GM18502 (cell line): ENCODE data around the gene BAIAP2.

ENCODE experiments used
- ATAC-seq: cut with Tn5 transposase; IDR thresholded peaks from one replicate; pipeline ENCODE4 v1.9.1; 2021; ENCODE audit warnings: mild to moderate bottlenecking; ENCODE audit not compliant: unreplicated experiment, poor library complexity

BAIAP2 gene

DNA sequence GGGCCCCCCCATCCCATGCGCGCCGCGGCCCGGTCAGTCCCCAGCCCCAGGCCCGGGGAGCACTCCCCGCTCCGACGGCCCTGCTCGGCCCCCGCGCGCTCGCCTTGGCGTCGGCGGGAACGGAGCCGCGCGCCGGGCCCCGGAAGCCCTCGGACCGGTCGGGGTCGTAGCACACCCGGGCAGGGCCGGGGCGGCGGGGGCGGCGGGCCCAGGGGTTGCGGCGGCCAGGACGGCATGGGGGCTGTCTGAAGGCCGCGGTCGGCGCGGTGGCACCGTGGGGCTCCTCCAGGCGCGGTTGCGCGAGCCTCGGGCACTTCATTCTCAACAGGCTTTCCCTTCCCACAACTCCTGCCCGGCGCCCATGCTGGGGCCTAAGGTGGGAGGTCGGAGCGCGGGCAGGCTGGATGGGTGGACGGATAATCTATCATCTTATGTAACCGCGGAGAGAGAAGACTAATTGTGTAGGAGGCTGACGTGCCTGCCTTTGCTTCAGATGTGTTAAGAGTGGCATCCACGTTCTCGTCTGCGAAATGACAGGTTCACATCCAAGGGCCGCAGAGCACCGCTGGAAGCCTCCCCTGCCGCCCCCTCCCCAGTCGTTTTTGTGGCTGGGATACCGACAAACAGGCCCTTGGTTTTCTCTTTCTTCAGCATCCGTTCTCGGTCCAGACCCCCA, 708 bp downstream of the BAIAP2 start:
- no peak for ATAC-seq

DNA sequence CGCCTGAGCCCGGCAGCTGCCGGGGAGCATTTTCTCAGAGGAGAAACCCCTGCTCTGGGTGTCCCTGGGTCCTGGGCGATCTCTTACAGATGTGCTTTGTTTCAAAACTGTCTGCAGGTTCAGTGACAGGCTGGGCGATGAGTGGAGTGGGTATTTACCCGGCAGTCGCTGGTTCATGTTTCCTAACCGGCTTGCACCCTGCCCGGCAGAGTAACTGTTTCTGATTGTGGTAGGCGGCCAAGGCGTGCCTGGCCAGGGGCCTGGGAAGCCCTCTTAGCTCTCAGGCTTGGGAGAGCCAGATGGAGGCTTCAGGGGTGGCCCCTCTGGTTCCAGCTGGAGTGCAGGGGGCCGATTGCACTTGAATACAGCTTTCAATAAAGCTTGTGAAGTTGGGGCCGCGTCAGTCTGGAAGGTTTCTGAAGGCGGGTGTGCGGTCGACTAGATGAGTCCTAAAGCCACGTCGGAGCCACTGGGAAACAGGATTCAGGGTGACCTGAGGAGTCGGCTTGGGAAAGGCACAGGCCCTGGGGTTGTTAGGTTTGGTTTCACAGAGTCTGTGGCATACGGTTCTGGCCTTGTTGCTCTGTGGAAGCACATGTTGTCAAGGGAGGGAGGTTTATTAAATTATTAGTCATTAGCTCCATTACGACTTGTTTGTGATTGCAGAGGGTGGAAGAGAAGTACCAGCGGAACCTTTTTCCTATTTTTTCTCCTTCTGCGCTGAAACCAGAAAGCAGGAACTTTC, 1.4 kb downstream of the BAIAP2 start:
- ATAC-seq: no peak

DNA sequence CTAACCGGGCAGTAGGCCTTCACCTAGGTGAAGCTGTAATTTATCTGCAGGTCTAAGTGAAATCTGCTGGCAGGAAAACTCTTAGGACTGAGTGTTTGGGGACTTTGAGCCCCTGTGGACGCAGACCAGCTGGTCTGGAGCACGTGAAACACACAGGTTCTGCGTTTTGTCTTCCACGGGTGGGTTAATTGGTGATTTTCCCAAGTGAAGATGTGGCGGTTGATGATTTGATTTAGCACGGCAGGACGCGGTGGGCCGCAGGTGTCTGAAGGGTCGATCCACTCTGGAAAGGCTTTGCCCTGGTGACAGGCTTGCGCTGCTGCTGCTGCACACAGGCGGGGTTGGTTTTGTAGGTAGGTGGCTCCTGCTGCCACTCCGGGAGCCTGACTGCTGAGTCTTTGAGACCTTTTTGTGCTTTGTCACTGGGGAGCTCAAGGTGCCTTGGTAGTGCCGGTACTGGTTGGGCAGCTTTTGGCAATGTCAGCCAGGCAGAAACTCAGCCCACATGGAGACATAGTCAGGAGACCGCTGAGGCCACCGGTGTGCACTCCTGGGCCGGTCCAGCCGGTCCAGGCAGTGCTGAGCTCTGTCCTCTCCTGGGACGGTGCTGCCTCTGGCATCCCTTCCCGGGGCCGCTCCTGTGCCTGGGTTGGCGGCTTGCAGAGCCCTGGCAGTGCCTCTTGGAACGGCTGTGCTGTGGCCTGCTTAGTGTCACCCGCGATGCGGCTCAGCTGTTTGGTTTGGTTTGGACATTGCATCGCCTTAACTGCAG, 2.3 kb downstream of the BAIAP2 start:
- no peak for ATAC-seq

DNA sequence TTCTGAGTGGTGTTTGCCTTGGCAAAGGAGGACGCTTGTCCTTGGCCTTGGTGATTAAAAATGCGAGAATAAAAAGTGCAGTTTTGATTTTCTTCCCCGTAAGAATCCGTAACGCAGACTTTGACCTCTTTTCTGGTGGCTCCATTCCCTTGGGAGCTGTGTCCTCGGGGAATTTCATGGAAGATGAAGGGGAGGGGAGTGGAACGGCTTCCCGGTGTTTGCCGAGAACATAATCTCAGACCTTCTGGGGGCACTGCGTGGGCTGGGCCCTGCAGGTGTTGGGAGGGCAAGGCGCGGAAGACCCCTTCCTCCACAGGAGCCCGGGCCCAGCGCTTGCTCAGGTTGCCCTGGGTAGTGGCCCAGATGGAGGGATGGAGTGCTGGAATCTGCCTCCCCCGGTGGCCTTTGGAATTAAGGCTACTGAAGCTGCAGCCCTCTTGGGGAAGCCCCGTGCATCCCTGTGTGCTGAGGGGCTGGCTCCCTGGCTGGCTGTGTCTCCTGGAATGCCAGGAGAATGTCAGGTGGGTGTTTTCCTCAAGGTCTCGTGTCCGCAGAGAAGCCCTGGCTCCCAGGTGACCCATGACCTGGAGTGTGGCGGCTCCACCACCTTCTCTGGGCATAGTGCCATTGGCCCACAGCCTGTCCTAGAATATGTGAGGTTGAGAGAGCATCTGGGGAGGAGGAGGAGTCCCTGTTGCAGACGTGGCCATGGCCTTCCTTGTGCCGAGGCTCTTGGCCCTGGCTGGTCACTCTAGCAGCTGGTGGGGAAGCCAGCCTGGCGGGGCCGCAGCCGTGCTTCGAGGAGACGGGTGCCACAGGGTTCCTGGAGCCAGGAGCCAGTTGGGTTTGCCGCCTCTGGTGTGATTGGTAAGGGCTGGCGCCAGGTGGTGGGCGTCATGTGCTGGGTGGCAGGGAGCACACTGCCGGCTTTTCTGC, 3.1 kb downstream of the BAIAP2 start:
- no peak for ATAC-seq

DNA sequence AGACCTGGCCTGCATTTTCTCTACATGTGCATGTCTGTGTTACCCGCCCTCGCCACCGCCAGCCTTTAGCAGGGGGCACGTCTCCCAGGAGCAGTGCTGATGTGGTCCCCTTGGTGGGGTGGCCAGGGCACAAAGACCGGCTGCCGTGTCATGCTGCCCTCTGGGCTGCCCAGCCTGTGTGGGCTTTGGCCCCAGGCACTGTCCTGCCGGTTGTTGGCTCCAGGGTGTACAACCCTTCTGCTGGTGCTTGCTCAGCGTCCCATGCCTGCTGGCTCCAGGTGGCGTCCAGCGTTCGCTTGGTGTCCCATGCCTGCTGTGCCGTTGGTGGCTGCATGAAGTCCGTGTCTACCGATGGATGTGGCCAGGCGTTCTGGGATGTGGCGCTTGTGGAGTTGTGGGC, 4.1 kb downstream of the BAIAP2 start:
- ATAC-seq: no peak

DNA sequence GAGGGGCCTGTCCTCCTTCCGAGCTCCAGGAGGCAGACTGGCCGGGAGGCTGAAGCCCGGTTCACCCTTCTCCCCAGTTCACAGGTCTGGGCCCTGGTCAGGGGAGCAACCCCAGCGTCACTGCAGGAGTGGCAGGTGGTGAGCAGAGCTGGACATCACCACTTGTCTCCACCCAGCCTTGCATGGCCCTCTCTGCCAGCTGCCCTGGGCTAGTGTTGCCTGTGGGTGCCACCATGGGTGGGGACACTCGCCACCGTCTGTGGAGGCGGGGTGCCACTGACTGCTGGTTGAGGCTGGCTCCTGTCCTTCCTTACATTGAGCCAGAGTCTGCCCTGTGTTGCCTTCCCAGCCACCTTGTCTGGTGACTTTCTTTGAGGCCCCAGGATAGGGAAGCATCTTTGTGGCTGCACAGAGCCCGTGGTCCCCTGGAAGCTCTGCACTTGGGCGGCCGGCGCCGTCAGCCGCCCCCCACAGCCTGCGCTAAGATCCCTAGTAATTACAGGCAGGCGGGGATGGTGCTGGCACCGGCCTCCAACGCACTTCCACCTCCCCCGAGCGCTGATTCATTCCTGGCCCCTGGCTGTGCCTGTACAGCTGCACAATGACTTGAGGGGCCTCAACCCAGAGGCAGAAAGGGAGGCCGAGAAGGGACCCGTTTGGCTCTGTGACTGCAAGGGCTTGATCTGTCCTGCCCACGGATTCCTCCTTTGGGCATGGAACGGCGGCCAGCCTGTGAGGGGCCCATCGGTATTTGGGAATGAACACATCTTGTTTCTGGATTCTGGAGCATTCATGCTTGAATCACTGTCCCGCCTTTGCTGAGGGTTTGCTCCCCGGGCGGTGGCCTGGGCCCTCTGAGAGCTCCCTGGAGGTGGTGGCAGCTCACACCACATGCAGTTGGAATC, 5.2 kb downstream of the BAIAP2 start:
- no peak for ATAC-seq

DNA sequence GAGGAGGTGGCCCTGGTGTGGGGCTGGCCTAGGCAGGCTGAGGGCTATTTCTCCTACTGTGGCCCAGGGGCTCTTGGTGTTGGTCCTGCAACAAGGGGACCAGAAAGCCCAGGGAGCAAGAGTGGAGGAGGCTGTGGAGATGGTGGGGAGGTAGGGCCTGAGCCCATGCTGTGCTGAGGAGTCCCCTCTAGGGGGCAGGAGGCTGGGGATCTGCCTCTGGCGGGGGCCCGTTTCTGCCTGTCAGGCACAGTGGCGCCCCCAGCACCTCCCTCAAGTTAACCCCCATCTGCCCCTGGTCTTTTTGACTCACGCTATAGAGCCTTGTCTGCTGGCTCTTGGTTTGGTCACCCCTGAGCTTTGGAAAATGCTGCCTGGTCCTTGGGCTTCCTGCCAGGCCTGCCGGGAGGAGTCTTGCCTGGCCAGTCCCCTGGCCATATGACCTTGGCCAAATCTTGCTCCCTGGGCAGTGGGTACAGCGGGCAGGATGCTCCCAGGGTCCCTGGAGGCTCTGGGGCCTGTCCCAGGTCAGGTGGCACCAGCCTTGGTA, 5.9 kb downstream of the BAIAP2 start:
- no peak for ATAC-seq

DNA sequence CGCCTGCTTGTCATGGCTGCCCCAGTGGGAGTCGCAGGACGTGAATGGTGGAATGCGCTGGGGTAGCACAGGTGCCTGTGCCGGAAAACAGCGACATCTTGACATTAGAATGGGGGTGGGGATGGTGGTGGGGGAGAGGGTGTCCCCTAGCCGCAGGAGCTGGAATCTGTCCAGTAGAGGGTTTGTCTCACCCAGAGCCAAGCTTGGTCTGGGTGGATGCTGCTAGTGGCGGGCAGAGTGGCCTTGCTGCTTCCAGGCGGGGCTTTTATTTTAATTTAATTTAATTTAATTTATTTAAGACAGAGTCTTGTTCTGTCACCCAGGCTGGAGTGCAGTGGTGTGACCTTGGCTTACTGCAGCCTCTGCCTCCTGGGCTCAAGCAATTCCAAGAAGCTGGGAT, 7.7 kb downstream of the BAIAP2 start:
- no peak for ATAC-seq

DNA sequence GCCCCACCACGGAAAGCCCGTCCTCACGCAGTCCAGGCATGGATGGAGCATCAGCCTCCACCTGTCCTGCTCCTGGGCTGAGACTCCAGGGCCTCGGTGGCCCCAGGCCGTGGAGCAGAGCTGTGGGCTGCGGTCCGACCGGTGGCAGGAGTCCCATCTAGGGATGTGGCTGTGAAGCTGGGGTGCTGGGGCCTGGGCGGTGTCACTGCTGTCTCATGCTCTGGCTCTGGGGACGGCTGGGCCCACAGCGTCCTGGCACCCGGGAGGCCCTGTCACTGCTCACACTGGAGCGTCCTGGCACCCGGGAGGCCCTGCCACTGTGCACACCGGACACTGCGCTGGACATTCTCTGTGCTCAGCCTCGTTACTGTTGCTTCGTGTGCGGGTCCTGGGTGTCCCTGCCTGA, 8.4 kb downstream of the BAIAP2 start:
- no peak for ATAC-seq

DNA sequence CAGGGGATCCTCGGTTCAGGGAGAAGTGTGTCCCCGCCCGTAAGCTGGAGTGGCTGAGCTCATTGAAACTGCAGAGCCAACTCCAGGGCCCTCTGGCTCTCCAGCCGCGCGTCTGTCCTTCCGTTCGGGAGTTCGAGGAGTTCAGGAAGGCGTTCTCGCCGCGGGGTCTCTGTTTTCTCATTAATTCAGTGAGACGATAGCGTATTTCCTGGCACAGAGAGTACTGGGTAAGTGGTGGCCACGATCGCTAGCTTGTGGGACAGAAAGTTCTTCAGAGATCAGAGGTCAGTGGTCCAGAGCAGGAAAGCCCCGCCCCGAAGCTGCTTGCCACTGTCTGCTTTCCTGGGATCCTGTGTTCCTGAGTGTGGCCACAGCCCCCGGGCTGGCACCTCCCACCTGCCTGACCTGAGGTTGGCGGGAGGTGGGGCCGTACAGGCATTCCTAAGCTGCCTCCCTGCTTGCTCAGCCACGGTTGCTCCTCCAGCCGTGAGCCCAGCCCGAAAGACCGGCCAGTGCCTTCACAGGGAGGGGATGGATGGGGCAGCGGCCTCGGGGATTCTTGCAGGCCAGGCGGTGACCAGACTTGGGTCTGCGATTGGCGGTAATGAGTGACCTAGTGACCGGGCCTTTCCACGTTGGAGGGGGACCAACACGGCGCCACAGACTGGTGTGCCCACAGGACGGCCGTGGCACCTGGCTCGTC, 8.9 kb downstream of the BAIAP2 start:
- ATAC-seq: no peak

DNA sequence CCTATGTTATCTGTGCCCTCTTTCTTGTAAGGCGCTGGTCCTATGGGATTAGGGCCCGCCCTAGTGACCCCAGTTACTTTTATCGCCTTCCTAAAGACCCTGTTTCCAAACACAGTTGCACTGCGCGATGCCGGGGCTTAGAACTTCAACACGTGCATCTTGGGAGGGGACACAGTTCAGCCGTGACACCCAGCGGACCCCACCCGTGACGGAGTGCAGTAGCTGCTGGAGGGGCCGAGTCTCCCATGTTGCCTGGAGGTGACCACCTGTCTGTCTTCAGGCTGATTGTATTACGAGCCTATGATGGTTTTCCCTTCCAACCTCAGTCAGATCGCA, 9.4 kb downstream of the BAIAP2 start:
- ATAC-seq: no peak

DNA sequence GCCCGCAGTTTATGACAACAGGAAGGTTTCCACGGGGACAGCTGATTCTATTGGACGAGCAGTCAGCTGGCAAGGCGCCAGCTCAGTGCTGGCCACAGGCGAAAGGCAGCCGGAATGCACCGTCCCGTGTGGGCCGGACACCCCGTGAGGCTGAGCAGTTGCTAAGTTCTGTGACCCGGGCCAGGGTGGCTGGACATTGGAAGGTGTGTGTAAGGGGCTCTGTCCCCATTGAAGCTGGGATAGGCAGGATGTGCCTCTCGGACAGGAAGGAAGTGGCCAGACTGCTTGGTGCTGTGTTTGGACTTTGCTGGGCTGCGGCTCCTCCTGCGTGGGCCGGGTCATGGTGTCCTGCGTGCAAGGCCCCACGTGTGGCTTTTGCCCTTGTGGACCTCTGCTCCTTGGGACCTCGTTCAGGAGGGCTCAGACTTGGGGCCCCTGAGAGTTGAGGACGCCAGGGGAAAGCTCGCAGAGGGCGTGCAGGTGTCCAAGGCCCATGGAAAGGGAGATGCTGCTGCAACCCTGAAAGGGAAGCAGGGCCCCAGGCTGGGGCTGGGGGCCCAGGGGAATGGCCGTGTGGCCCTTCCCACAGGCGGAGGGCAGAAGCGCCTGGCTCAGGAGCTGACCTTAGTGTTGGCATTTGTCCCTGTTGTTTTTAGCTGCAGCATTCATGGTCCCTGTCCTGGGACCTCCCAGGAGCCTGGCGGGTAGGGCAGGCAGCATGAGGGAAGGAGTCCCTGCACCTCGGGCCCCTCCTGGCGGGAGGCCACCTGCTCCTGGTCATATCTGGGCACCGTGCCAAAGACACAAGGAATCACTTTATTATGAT, 10.0 kb downstream of the BAIAP2 start:
- ATAC-seq: no peak

DNA sequence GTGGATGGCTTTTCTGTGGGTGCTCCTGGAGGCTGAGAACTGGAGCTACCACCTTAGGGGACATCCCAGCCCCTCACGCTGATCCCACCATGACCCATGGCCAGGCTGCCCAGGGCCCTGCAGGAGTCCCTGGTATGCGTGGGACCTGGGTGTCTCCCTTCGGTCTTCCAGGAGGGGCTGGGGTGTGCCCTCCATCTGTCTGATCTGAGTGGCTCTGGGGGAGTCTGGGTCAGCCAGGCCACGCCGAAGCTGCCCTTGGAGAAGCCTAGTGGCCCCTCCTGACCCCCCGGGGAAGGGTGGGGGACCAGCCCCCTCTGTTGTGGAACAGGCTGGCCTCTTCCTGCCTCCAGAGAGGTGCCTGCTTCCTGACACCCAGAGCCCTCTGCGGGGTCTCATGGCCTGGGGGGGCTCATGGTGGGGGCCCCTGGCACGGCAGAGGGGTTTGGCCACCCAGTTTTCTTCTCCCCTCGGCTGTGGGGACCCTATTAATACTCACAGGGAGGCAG, 10.7 kb downstream of the BAIAP2 start:
- ATAC-seq: no peak

DNA sequence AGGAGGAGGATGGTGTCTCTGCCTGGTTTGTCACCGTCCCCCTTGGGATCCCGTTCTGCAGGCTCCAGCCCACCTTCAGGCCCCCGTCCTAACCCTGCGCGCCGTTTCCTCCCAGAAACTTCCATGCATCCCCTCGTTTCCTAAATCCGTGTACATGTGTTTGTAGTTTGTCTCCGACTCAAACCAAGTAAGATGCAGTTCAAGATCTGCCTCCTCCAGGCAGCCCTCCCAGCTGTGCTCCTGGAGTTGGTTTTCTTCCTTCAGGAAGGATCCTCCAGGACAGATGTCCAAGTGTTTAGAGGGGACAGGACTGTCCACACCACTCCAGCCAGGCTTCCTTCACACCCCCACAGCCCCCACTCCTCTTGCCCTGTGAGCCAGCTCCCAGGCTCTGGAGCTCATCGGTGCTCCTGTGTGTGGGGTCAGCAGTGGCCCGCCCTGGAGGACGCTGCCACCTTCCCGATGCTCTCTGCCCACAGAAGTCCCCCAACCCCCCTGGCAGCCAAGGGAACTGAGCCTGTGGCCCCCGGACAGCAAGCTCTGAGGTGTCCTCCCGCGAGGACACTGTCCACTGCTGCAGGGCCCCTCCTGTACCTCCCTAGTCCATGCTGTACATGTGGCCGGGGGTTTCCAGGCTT, 11.3 kb downstream of the BAIAP2 start:
- no peak for ATAC-seq

DNA sequence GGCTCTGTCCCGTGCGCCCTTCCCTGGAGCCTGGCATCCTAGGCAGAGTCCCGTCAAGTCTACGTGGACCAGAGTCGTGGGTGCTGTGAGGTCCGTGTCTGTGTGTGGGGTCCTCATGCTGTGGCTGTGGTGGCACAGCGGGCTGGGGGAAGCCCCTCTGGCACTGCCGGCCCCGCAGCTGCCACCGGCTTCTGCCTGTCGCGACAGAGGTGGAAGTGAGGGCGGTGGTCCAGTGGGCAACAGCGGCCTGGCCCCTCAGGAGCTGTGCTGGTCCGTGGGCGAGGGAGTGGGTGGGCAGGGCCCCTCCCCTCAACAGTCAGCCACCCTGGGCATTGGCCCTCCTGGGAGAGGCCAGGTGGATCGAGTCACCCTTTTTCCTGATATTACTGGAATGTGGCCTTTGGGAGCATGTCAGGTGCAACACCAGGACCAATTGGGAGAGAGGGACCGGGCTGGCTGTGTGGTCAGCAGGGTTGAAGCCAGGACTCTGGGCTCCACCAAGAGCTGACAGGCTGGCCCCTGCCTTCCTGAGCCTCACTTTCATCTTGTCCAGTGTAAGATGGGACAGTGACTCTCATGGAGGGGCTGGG, 11.9 kb downstream of the BAIAP2 start:
- ATAC-seq: no peak

DNA sequence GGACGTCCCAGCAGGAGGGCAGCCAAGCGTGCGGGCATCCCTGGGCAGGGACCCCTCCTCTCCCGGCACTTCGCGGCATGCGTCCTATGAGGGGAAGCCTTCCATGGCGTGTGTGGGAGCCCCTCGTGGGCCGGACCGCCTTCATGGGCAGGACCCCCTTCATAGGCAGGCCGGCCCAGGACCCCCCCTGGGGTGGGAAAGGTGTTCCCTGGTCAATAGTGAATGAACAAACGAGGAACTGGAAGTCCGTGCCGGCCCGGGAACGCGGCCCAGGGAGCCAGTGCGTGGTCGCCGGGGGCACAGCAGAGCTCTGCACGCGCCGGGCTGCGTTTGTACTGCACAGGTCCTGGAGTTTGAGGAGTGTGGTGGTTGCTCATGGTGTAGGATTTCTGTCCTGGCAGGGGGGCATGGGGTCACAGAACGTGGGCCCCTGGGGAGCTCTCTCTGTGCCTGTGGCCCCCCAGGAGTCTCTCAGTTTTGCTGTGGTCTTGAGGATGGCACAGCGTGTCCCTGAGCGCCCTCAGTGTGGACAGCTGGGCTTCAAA, 13.9 kb downstream of the BAIAP2 start:
- ATAC-seq: no peak
